ENCODE measurements around the gene MYH9.

DNA sequence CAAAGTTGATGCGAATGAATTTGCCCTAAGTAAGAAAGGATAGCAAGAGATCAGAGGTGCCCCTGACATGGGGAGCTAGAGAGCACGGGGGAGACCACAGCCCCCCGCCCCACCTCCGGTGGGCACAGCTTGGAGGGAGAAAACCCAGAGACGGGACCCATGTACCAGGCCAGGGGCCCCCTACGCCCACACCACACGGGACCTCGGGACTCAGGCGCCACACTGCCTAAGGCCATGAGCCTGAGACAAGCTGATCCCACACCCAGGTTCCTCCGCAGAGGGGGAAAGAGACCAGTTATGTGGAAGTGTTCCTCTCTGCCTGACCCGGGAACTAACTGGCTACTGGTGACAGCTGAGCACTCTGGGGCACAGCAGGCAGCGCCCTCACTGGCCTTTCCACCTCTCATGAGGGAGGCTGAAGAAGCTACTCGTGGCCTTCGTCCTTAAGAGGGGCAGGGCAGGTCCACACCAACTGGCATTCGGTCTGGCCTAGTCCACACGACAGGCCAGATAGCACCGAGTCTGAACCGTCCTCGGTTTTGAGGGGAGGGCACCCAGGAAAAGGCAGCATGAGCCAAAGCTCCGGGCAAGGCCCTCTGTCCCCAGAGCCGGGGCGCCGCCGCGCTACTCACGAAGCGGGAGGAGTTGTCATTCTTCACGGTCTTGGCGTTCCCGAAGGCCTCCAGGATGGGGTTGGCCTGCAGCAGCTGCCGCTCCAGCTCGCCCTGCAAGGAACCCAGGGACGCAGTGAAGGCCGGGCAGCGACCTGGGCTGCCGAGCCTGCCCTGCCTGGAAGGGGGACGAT lies 65.8 kb downstream of the MYH9 start:
- TF ChIP-seq, protein P1, sequence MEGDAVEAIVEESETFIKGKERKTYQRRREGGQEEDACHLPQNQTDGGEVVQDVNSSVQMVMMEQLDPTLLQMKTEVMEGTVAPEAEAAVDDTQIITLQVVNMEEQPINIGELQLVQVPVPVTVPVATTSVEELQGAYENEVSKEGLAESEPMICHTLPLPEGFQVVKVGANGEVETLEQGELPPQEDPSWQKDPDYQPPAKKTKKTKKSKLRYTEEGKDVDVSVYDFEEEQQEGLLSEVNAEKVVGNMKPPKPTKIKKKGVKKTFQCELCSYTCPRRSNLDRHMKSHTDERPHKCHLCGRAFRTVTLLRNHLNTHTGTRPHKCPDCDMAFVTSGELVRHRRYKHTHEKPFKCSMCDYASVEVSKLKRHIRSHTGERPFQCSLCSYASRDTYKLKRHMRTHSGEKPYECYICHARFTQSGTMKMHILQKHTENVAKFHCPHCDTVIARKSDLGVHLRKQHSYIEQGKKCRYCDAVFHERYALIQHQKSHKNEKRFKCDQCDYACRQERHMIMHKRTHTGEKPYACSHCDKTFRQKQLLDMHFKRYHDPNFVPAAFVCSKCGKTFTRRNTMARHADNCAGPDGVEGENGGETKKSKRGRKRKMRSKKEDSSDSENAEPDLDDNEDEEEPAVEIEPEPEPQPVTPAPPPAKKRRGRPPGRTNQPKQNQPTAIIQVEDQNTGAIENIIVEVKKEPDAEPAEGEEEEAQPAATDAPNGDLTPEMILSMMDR (IDR thresholded peaks at IDR 0.05; ENCODE audit: low read length), result no peak
- TF ChIP-seq EZH2 (optimal IDR thresholded peaks at IDR 0.05; ENCODE audit: low read depth, low read length) (no peak), EZH2phosphoT487 (IDR thresholded peaks at IDR 0.05; ENCODE audit: low read length) (no peak)
